GM20000 (cell line): Measurements from ENCODE around the gene FAM47B.

Source experiments
- DNase-seq: peaks from one replicate; pipeline ENCODE4 v3.0.0; 2012; ENCODE audit warnings: low spot score
- CTCF ChIP-seq: IDR thresholded peaks from 2 replicates; pipeline ENCODE4 v1.5.1; 2012; ENCODE audit warnings: mild to moderate bottlenecking, control low read depth; ENCODE audit errors: extremely low read depth, missing control alignments

The FAM47B gene

GRCh38 chrX:34972206-34972605 lies 29.6 kb downstream of the FAM47B start:
- no peak for DNase-seq
- TF ChIP-seq CTCF: no peak

- no peak for DNase-seq
- no peak for TF ChIP-seq CTCF
Observed at GRCh38 chrX:34978171-34978570, 35.6 kb downstream of the FAM47B start.

- DNase-seq: no peak
- TF ChIP-seq CTCF: no peak
Observed at GRCh38 chrX:34987646-34988045, 45.0 kb downstream of the FAM47B start.
